ENCODE results near the gene ASCC1.

DNA sequence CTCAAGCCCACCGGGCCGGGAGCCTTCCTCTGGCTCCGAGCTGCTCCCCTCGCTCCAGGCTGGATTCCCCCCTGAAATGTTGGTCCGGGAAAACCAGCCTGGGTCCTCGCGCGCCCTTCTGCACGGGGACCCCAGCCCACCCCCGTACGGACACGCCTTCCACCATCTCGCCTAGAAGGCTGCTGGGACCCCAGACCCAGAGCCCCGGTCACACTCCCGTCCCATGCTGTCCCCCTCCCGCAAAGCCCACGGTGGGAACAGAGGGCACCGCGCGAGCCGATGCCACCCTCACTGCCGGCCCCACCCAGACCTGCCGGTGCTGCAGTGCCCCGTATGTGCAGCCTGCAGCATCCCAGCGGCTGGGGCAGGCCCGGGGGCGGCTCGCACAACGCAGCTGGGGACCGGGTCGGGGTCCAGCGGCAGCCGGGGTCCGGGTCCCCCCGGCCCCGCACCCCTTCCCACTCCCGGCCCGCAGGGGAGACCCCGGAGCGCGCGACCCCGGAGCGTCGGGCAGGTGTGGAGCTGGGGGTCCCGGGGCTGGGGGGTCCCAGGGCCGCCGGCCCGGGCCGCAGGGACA is 128.6 kb downstream of the ASCC1 start:
- TF ChIP-seq CREB1 (CRISPR knock-in tag; IDR thresholded peaks at IDR 0.05; ENCODE audit: low read depth) (no peak), STAT1 (IDR thresholded peaks at IDR 0.05; ENCODE audit: unreplicated experiment) (no peak), EZH2 (IDR thresholded peaks at IDR 0.05; ENCODE audit: low read depth, unreplicated experiment) (peak; percentile 12), POLR2AphosphoS5 (IDR thresholded peaks at IDR 0.05; ENCODE audit: low read depth) (no peak), EZH2phosphoT487 (IDR thresholded peaks at IDR 0.05; ENCODE audit: unreplicated experiment) (no peak)
- TF ChIP-seq, protein P1, sequence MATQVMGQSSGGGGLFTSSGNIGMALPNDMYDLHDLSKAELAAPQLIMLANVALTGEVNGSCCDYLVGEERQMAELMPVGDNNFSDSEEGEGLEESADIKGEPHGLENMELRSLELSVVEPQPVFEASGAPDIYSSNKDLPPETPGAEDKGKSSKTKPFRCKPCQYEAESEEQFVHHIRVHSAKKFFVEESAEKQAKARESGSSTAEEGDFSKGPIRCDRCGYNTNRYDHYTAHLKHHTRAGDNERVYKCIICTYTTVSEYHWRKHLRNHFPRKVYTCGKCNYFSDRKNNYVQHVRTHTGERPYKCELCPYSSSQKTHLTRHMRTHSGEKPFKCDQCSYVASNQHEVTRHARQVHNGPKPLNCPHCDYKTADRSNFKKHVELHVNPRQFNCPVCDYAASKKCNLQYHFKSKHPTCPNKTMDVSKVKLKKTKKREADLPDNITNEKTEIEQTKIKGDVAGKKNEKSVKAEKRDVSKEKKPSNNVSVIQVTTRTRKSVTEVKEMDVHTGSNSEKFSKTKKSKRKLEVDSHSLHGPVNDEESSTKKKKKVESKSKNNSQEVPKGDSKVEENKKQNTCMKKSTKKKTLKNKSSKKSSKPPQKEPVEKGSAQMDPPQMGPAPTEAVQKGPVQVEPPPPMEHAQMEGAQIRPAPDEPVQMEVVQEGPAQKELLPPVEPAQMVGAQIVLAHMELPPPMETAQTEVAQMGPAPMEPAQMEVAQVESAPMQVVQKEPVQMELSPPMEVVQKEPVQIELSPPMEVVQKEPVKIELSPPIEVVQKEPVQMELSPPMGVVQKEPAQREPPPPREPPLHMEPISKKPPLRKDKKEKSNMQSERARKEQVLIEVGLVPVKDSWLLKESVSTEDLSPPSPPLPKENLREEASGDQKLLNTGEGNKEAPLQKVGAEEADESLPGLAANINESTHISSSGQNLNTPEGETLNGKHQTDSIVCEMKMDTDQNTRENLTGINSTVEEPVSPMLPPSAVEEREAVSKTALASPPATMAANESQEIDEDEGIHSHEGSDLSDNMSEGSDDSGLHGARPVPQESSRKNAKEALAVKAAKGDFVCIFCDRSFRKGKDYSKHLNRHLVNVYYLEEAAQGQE (IDR thresholded peaks at IDR 0.05; ENCODE audit: unreplicated experiment), result no peak
- TF ChIP-seq, protein P2, sequence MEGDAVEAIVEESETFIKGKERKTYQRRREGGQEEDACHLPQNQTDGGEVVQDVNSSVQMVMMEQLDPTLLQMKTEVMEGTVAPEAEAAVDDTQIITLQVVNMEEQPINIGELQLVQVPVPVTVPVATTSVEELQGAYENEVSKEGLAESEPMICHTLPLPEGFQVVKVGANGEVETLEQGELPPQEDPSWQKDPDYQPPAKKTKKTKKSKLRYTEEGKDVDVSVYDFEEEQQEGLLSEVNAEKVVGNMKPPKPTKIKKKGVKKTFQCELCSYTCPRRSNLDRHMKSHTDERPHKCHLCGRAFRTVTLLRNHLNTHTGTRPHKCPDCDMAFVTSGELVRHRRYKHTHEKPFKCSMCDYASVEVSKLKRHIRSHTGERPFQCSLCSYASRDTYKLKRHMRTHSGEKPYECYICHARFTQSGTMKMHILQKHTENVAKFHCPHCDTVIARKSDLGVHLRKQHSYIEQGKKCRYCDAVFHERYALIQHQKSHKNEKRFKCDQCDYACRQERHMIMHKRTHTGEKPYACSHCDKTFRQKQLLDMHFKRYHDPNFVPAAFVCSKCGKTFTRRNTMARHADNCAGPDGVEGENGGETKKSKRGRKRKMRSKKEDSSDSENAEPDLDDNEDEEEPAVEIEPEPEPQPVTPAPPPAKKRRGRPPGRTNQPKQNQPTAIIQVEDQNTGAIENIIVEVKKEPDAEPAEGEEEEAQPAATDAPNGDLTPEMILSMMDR (conservative IDR thresholded peaks at IDR 0.05; ENCODE audit: low read depth in 2 of 2), result no peak
- TF ChIP-seq, protein P3, sequence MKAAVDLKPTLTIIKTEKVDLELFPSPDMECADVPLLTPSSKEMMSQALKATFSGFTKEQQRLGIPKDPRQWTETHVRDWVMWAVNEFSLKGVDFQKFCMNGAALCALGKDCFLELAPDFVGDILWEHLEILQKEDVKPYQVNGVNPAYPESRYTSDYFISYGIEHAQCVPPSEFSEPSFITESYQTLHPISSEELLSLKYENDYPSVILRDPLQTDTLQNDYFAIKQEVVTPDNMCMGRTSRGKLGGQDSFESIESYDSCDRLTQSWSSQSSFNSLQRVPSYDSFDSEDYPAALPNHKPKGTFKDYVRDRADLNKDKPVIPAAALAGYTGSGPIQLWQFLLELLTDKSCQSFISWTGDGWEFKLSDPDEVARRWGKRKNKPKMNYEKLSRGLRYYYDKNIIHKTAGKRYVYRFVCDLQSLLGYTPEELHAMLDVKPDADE (IDR thresholded peaks at IDR 0.05), result no peak

All from GM23338 (cell line).